ENCODE measurements around the gene RGS18.

RGS18 gene

GRCh38 chr1:192171123-192171522 is 12.9 kb downstream of the RGS18 start:
- no peak for TF ChIP-seq CTCF (conservative IDR thresholded peaks at IDR 0.05; ENCODE audit: low read length)
- no peak overlapping the region for H3K4me3 ChIP-seq (ENCODE audit: low read length)
- DNase-seq (ENCODE audit: low read depth): no peak

GRCh38 chr1:192175971-192176370 is 17.7 kb downstream of the RGS18 start:
- no peak for TF ChIP-seq CTCF (conservative IDR thresholded peaks at IDR 0.05; ENCODE audit: low read length)
- H3K4me3 ChIP-seq (ENCODE audit: low read length): no peak overlapping the region
- DNase-seq (ENCODE audit: low read depth): no peak

- H3K4me3 ChIP-seq (ENCODE audit: low read length): no peak overlapping the region
- no peak for TF ChIP-seq CTCF (conservative IDR thresholded peaks at IDR 0.05; ENCODE audit: low read length)
- no peak for DNase-seq (ENCODE audit: low read depth)
Observed at GRCh38 chr1:192183788-192184187, 25.5 kb downstream of the RGS18 start.

- no peak for TF ChIP-seq CTCF (conservative IDR thresholded peaks at IDR 0.05; ENCODE audit: low read length)
- H3K4me3 ChIP-seq (ENCODE audit: low read length): no peak overlapping the region
- no peak for DNase-seq (ENCODE audit: low read depth)
Observed at GRCh38 chr1:192186197-192186596, 27.9 kb downstream of the RGS18 start.

GRCh38 chr1:192190066-192190465 is 31.8 kb downstream of the RGS18 start:
- no peak for TF ChIP-seq CTCF (conservative IDR thresholded peaks at IDR 0.05; ENCODE audit: low read length)
- DNase-seq (ENCODE audit: low read depth): no peak
- H3K4me3 ChIP-seq (ENCODE audit: low read length): no peak overlapping the region

- H3K4me3 ChIP-seq (ENCODE audit: low read length): no peak overlapping the region
- DNase-seq (ENCODE audit: low read depth): no peak
- no peak for TF ChIP-seq CTCF (conservative IDR thresholded peaks at IDR 0.05; ENCODE audit: low read length)
Observed at GRCh38 chr1:192201303-192201702, 43.0 kb downstream of the RGS18 start.

GRCh38 chr1:192224396-192224795 is 66.1 kb downstream of the RGS18 start:
- TF ChIP-seq CTCF (conservative IDR thresholded peaks at IDR 0.05; ENCODE audit: low read length): no peak
- DNase-seq (ENCODE audit: low read depth): no peak
- H3K4me3 ChIP-seq (ENCODE audit: low read length): no peak overlapping the region
